Measurements from ENCODE around the gene COLGALT1. TPM values are rescaled to one million over a fixed set of nuclear protein-coding genes. Genes with fewer than 3 reads are reported as not detected.

The COLGALT1 gene
- total RNA-seq, 1 experiment from 2014 or later, result 86.0 TPM

GRCh38 chr19:17627161-17627560, 71.7 kb downstream of the COLGALT1 start:
- POLR2A ChIA-PET, result no interaction called here
- no peak for ATAC-seq

More at GRCh38 chr19:17627161-17627560, 71.7 kb downstream of the COLGALT1 start:
- Histone ChIP-seq H3K9me3 (ENCODE audit: control insufficient read depth in 1 of 2, insufficient read depth in 1 of 2, low read depth in 1 of 2, low read length in 2 of 2) (no peaks in the 10 kb centered on the region), H3K27me3 (ENCODE audit: insufficient read depth, low read length) (no peaks in the 10 kb centered on the region), H3K9ac (ENCODE audit: low read length) (no peak overlapping the region), H3K9me2 (ENCODE audit: insufficient read depth) (no peaks in the 10 kb centered on the region), H3K4me3 (replicated peaks in 1 of 2; ENCODE audit: low read depth in 1 of 2, low read length in 2 of 2) (no peak overlapping the region), H4K20me1 (ENCODE audit: insufficient read depth) (no peaks in the 10 kb centered on the region), H3K4me1 (ENCODE audit: control insufficient read depth in 1 of 2, insufficient read depth in 2 of 2, low read length in 2 of 2) (no peaks in the 10 kb centered on the region), H3K36me3 (ENCODE audit: control insufficient read depth in 1 of 2, insufficient read depth in 2 of 2, low read length in 2 of 2) (peaks cover 2 to 9% of the 10 kb centered on the region in 2 experiments; a peak in 1 of 4 replicates), H3K79me2 (ENCODE audit: insufficient read depth, low read length) (no peaks in the 10 kb centered on the region), H2AFZ (ENCODE audit: low read depth, low read length, poor library complexity, severe bottlenecking) (no peak overlapping the region), H3K4me2 (ENCODE audit: low read length) (no peak overlapping the region), H3K27ac (ENCODE audit: low read depth, low read length) (no peak overlapping the region)
- BruUV-seq (replicated peaks), result no TSS peak
- RAD21 ChIA-PET (ENCODE audit: low non-redundant PET in 1 of 2, low total read pairs in 2 of 2, uncharacterized antibody in 2 of 2, unreplicated experiment in 2 of 2), result no interaction called here
- TF ChIP-seq YY1 (IDR thresholded peaks at IDR 0.05; ENCODE audit: extremely low read depth, insufficient replicate concordance, low read depth, low read length), result no peak
- no peak for TF ChIP-seq ELF1 (IDR thresholded peaks at IDR 0.05; ENCODE audit: borderline replicate concordance, low read depth)
- no peak for TF ChIP-seq ZNF274 (IDR thresholded peaks at IDR 0.05; ENCODE audit: low read depth, low read length)
- no peak for TF ChIP-seq FOSL1 (IDR thresholded peaks at IDR 0.05; ENCODE audit: low read depth)
- no peak for TF ChIP-seq JUND (IDR thresholded peaks at IDR 0.05)
- TF ChIP-seq TCF7L2 (IDR thresholded peaks at IDR 0.05; ENCODE audit: borderline replicate concordance, extremely low read depth, insufficient read depth, insufficient read length), result no peak
- TF ChIP-seq ATF3 (IDR thresholded peaks at IDR 0.05), result no peak
- TF ChIP-seq POLR2A (IDR thresholded peaks at IDR 0.05; ENCODE audit: borderline replicate concordance, extremely low read depth, insufficient read depth, insufficient read length), result no peak
- TF ChIP-seq ZFX (IDR thresholded peaks at IDR 0.05), result no peak
- TF ChIP-seq MAX (IDR thresholded peaks at IDR 0.05), result no peak
- TF ChIP-seq CEBPB (IDR thresholded peaks at IDR 0.05; ENCODE audit: low read depth), result no peak
- TF ChIP-seq CTCF (IDR thresholded peaks at IDR 0.05 in 2 of 3, conservative IDR thresholded peaks at IDR 0.05 in 1 of 3; ENCODE audit: borderline replicate concordance in 1 of 3, insufficient read depth in 1 of 3, low read depth in 2 of 3, low read length in 2 of 3), result no peak
- no peak for TF ChIP-seq EZH2 (IDR thresholded peaks at IDR 0.05)
- CTCF ChIA-PET, result no interaction called here
- intact Hi-C loops (cut with micrococcal nuclease), result no loop called here
- DNase-seq (ENCODE audit: low read depth, low spot score), result no peak

Data from HCT116 (cell line).